Sigmoid colon (tissue), 7 donors: ENCODE data around the gene RABL2B. TPM values are rescaled to one million over a fixed set of nuclear protein-coding genes. Genes with fewer than 3 reads are reported as not detected.

Experiments
- DNase-seq: peaks from one replicate; pipeline ENCODE4 v3.0.0-alpha.2; 2019
- H3K27ac ChIP-seq, 4 donors: fragments of 200-600 bp; sonication (generic); one replicate each; pipeline ENCODE4 v1.5.1; 2016 to 2019; ENCODE audit warnings: mild to moderate bottlenecking in 1 of 4
- H3K27me3 ChIP-seq, 3 donors: fragments of 200-600 bp; sonication (generic); one replicate each; pipeline ENCODE4 v1.5.1; 2019; ENCODE audit warnings: mild to moderate bottlenecking in 1 of 3
- H3K36me3 ChIP-seq, 4 donors: fragments of 200-600 bp; sonication (generic); one replicate each; pipeline ENCODE4 v1.5.1; 2016 to 2019
- H3K4me1 ChIP-seq, 4 donors: fragments of 200-600 bp; sonication (generic); one replicate each; pipeline ENCODE4 v1.5.1; 2017 to 2019
- H3K4me3 ChIP-seq, 4 donors: fragments of 200-600 bp; sonication (generic); one replicate each; pipeline ENCODE4 v1.5.1; 2017 to 2019; ENCODE audit warnings: mild to moderate bottlenecking in 2 of 4, moderate library complexity in 1 of 4
- H3K9me3 ChIP-seq, 4 donors: fragments of 200-600 bp in 3 of 4; sonication (generic) in 3 of 4; one replicate each; pipeline versions ENCODE4 v1.5.1 to v1.6.1; 2013 to 2019
- EP300 ChIP-seq, 4 donors: sonication (generic); formaldehyde crosslinking; IDR thresholded peaks; one replicate each; pipeline ENCODE4 v1.6.1; 2017; ENCODE audit warnings: antibody characterized with exemption in 4 of 4
- POLR2A ChIP-seq, 2 donors: fragments of 450-650 bp; IDR thresholded peaks; one replicate each; pipeline ENCODE4 v1.6.1; 2016; ENCODE audit warnings: antibody characterized with exemption in 2 of 2, mild to moderate bottlenecking in 2 of 2, moderate library complexity in 2 of 2
- POLR2AphosphoS5 ChIP-seq, 4 donors: sonication (generic); formaldehyde crosslinking; IDR thresholded peaks; one replicate each; pipeline ENCODE4 v1.6.1; 2017; ENCODE audit warnings: antibody characterized with exemption in 4 of 4
- WGBS, 2 donors: extraction: QIAGEN DNeasy Blood & Tissue Kit; methylation state at CpG; one replicate each; pipeline ENCODE4 v1.1.7; 2013; 5-methylcytosine and 5-hydroxymethylcytosine counted together
- intact Hi-C: fragments of 100-400 bp; cut with DNase I; formaldehyde crosslinking; loops from one replicate; pipeline ENCODE4 v1.15.1; 2023
- polyA plus RNA-seq, 3 donors: library from polyadenylated mRNA; stranded (reverse); fragments of 200-250 nt; gene quantifications; one replicate each; pipeline ENCODE4 v1.2.3, GENCODE V29; 2013
- total RNA-seq, 4 donors: library from RNA; depleted of rRNA; stranded (reverse); fragments of >200 nt; gene quantifications; one replicate each; pipeline ENCODE4 v1.1.0, GENCODE V29; 2016
- TF ChIP-seq, protein P1 (sequence below), 4 experiments: fragments of 450-650 bp in 3 of 4; fragments of 200-600 bp in 1 of 4; IDR thresholded peaks; one replicate each; pipeline ENCODE4 v1.5.1; 2016 to 2019; ENCODE audit warnings: antibody characterized with exemption in 4 of 4, mild to moderate bottlenecking in 3 of 4, moderate library complexity in 2 of 4
- donor health status: healthy with polysubstance abuse.
- donor health status: Bipolar disorder and iron deficiency.
- donor health status: healthy.

The RABL2B gene
- total and polyA plus RNA-seq, 7 donors = 10.3 to 29.6 (median 14.5) TPM

DNA sequence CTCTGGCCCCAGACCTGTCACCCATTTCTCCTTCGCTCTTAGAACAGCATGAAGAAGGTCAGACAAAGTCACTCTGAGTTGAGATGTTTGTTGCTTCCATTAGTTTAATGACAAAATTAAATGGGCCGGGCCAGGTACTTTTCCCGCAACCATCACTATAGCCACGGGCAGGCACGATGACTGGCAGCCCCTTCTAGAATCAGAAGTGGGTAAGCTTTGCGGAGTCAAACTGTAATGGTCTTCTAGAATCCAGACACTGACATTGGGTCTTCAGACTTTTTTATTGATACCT is 47.8 kb downstream of the RABL2B start:
- Histone ChIP-seq H3K9me3 (no peaks in the 10 kb centered on the region), H3K4me1 (peaks cover 0 to 15% (median 11%) of the 10 kb centered on the region in 4 donors), H3K36me3 (no peaks in the 10 kb centered on the region), H3K4me3 (no peak overlapping the region), H3K27me3 (peaks cover 10 to 28% (median 20%) of the 10 kb centered on the region in 3 donors), H3K27ac (no peak overlapping the region)
- TF ChIP-seq POLR2AphosphoS5 (IDR thresholded peaks at IDR 0.05) (no peak), POLR2A (IDR thresholded peaks at IDR 0.05) (no peak), EP300 (IDR thresholded peaks at IDR 0.05) (no peak)
- TF ChIP-seq, protein P1, sequence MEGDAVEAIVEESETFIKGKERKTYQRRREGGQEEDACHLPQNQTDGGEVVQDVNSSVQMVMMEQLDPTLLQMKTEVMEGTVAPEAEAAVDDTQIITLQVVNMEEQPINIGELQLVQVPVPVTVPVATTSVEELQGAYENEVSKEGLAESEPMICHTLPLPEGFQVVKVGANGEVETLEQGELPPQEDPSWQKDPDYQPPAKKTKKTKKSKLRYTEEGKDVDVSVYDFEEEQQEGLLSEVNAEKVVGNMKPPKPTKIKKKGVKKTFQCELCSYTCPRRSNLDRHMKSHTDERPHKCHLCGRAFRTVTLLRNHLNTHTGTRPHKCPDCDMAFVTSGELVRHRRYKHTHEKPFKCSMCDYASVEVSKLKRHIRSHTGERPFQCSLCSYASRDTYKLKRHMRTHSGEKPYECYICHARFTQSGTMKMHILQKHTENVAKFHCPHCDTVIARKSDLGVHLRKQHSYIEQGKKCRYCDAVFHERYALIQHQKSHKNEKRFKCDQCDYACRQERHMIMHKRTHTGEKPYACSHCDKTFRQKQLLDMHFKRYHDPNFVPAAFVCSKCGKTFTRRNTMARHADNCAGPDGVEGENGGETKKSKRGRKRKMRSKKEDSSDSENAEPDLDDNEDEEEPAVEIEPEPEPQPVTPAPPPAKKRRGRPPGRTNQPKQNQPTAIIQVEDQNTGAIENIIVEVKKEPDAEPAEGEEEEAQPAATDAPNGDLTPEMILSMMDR (IDR thresholded peaks at IDR 0.05) = no peak
- intact Hi-C loops = no loop called here
- peak; percentile 56 for DNase-seq
- WGBS, 2 donors = 77 to 79% methylated on average over 6 of the region's 6 CpGs

DNA sequence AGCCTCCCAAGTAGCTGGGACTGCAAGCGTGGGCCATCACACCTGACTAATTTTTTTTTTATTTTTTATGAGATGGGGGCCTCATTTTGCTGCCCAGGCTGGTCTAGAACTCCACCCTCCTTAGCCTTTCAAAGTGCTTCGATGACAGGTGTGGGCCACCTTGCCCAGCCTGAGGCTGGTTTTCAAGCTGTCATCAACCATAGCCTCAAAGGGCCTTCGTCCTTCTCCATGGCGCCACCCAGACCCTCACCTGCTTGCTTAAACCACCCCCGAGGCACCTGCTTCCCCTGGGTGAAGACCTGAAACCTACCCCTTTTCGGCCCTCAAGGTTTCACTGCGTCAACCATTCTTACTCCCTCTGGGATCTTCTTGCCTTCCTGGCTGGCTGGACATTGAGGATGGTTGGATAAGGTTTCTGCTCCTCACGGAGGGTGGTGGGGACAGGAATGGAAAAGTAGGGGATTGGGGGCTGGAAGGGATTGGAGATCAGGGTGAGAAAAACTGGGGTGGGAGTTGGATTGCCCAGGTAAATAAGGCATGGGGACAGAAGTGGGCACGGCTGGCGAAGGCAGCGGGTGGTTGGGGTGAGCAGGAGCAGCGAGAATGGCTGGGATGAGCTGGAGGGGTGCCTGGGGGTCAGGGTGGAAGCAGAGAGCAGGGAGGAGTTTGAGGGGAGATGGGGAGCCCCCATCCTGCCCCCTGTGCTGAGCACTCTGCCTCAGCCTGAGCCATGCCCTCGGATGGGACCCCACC is 48.3 kb downstream of the RABL2B start:
- no peak overlapping the region for H3K4me3 ChIP-seq
- no peaks in the 10 kb centered on the region for H3K36me3 ChIP-seq
- peaks cover 0 to 15% (median 11%) of the 10 kb centered on the region in 4 donors for H3K4me1 ChIP-seq
- no peaks in the 10 kb centered on the region for H3K9me3 ChIP-seq
- no peak overlapping the region for H3K27ac ChIP-seq
- intact Hi-C loops = no loop called here
- DNase-seq = peak; percentile 44
- no peak for TF ChIP-seq EP300 (IDR thresholded peaks at IDR 0.05)
- TF ChIP-seq POLR2A (IDR thresholded peaks at IDR 0.05) = no peak
- TF ChIP-seq POLR2AphosphoS5 (IDR thresholded peaks at IDR 0.05) = no peak
- TF ChIP-seq, protein P1 (IDR thresholded peaks at IDR 0.05) = no peak
- peaks cover 10 to 33% (median 25%) of the 10 kb centered on the region in 3 donors for H3K27me3 ChIP-seq
- WGBS, 2 donors = 88 to 91% methylated on average over 13 of the region's 13 CpGs

DNA sequence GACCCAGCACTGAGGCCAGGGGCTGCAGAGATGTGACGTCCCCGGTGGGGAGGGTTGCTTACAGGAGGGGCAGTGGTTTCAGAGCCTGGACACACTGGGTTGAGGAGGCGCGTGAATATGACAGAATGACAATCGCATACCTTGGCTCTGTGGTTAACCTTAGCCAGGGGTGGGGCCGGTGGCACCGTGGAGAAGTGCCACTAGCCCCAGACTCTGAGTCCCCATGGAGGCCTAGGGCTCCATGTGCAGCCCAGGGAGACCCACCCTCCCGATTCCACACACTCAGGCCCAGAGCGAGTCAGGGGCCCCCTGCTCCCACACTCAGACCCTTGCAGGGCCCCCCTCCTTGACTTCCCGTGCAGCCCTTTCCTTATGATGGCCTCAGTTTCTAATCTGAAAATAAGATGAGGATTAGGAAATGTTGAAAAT is 49.1 kb downstream of the RABL2B start:
- H3K27ac ChIP-seq = no peak overlapping the region
- peaks cover 0 to 15% (median 11%) of the 10 kb centered on the region in 4 donors for H3K4me1 ChIP-seq
- WGBS, 2 donors = 78 to 81% methylated on average over 10 of the region's 10 CpGs
- H3K27me3 ChIP-seq = peaks cover 10 to 38% (median 25%) of the 10 kb centered on the region in 3 donors
- peak; percentile 45 for DNase-seq
- H3K9me3 ChIP-seq = no peaks in the 10 kb centered on the region
- H3K36me3 ChIP-seq = no peaks in the 10 kb centered on the region
- no peak overlapping the region for H3K4me3 ChIP-seq
- TF ChIP-seq POLR2AphosphoS5 (IDR thresholded peaks at IDR 0.05) (no peak), POLR2A (IDR thresholded peaks at IDR 0.05) (no peak), EP300 (IDR thresholded peaks at IDR 0.05) (no peak)
- TF ChIP-seq, protein P1 (IDR thresholded peaks at IDR 0.05) = no peak
- intact Hi-C loops = no loop called here

DNA sequence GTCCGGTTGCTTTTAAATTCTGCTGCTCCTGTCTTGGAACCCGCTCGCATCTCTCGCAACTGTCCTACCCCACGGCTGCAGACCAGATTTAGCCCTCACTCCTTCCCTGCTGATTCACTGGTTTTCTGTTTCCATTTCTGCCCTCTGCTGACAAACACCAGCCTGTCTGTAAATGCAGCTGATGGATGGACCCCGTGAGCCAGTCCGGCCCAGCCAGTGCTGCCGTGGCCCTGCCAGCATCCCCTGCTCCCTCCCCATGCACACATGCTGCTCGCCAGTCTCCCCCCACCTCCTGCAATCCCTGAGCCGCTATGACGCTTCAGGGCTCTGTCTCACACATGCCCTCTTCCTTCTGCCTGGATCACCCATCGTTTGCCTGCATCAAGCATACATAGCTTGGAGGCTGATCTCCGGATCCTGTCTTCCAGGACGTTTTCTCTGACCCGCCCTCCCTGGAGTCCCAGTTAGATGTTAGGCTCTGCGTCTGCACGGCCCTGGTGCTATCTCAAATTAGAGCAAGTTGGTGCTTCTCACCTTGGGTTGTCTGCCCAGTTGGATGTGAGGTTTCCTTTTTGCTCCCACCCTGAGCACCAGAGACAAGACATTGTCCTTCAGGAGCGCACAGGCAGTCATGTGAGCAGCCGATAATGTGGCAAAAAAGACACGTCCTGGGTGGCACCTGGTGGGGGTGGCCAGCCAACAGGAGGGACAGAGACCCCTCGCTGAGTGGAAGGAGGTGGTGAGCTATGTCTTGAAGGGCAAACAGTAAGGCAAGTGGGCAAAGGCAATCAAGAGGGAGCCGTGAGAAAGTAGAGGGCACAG is 49.7 kb downstream of the RABL2B start:
- Histone ChIP-seq H3K4me1 (peaks cover 0 to 15% (median 11%) of the 10 kb centered on the region in 4 donors), H3K9me3 (no peaks in the 10 kb centered on the region), H3K4me3 (no peak overlapping the region), H3K27ac (no peak overlapping the region), H3K36me3 (no peaks in the 10 kb centered on the region), H3K27me3 (peaks cover 10 to 38% (median 25%) of the 10 kb centered on the region in 3 donors)
- DNase-seq = peak; percentile 52
- TF ChIP-seq POLR2AphosphoS5 (IDR thresholded peaks at IDR 0.05) = no peak
- TF ChIP-seq, protein P1 (IDR thresholded peaks at IDR 0.05) = no peak
- no peak for TF ChIP-seq EP300 (IDR thresholded peaks at IDR 0.05)
- TF ChIP-seq POLR2A (IDR thresholded peaks at IDR 0.05) = no peak
- 44 to 61% methylated on average over 22 of the region's 22 CpGs for WGBS, 2 donors
- intact Hi-C loops = no loop called here
